Measurements from ENCODE around the gene CX3CR1.

DNA sequence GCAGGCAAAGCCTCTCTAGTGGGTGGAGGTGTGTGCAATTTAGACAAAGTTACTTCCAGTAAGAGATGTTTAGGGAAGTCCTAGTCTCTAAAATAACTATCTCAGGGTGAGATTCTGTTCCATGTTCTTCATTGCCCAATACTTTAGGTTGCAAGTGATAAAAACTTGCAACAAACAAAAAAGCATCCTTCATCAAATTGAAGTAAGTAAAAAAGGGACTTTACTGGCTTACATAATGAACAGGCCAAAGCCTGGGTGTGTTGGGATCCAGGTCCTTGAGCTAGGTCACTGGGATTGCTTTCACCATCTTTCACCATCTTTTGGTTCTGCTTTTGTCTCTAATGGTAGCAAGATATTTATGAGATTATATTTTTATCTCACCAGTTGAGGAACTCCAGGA lies 38.3 kb downstream of the CX3CR1 start:
- TF ChIP-seq, protein P1, sequence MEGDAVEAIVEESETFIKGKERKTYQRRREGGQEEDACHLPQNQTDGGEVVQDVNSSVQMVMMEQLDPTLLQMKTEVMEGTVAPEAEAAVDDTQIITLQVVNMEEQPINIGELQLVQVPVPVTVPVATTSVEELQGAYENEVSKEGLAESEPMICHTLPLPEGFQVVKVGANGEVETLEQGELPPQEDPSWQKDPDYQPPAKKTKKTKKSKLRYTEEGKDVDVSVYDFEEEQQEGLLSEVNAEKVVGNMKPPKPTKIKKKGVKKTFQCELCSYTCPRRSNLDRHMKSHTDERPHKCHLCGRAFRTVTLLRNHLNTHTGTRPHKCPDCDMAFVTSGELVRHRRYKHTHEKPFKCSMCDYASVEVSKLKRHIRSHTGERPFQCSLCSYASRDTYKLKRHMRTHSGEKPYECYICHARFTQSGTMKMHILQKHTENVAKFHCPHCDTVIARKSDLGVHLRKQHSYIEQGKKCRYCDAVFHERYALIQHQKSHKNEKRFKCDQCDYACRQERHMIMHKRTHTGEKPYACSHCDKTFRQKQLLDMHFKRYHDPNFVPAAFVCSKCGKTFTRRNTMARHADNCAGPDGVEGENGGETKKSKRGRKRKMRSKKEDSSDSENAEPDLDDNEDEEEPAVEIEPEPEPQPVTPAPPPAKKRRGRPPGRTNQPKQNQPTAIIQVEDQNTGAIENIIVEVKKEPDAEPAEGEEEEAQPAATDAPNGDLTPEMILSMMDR (IDR thresholded peaks at IDR 0.05) = no peak
- TF ChIP-seq EZH2 (IDR thresholded peaks at IDR 0.05) = no peak

All from neural progenitor cell (in vitro differentiated cells).